HG02678 (cell line): ENCODE data around the gene SMYD3.

Source experiments
- ATAC-seq: cut with Tn5 transposase; IDR thresholded peaks from one replicate; pipeline ENCODE4 v1.9.1; 2021; ENCODE audit warnings: mild to moderate bottlenecking, moderate library complexity; ENCODE audit not compliant: unreplicated experiment

The SMYD3 gene

GRCh38 chr1:245938046-245938435, 569.0 kb downstream of the SMYD3 start:
- ATAC-seq, result no peak

GRCh38 chr1:245937316-245938045, 569.6 kb downstream of the SMYD3 start:
- ATAC-seq, result no peak

DNA sequence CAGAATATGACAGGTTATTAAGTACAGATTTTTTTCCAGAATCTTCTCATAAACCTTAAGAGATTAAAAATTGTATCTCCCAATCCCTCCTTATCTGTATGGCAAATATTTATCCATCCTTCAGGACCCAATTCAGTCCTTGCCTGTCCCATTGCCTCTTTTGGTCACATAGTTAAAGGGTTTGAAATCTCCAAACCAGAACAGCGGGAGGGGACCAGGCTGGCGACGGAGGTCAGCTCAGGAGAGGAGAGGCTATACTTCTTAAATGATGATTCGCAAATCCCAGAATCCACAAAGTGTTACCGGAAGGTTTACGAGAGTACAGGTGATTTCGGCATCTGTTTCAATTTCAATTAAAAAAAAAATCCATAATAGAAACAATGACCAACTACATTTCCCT, 572.7 kb downstream of the SMYD3 start:
- no peak for ATAC-seq

GRCh38 chr1:245933431-245934045, 573.5 kb downstream of the SMYD3 start:
- no peak for ATAC-seq

DNA sequence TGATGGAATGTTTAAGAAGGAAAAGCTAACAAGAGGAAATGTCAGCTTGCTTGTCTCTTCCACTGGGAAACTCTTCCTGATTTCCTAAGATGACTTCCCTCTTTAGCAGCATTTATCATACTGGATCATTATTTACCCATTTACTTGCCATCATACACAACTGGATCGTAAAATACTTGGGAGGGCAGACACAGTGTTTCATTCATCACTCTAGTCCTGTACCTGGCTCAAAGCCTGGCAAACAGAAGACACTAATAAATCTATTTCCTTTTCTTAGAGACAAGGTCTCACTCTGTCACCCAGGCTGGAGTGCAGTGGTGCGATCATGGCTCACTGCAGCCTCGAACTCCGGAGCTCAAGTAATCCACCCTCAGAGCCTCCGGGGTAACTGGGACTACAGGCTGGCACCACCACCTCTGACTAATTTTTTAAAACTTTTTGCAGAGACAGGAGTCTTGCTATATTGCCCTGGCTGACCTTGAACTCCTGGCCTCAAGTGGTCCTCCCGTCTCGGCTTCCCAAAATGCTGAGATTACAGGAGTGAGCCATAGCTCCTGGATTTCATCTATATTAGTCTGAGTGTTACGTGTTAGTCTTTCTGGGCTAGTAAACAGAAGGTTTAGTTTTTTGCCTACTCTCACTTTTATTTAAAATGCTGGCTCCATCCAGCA, 574.6 kb downstream of the SMYD3 start:
- no peak for ATAC-seq

- no peak for ATAC-seq
Measured at GRCh38 chr1:245931450-245931849, 575.6 kb downstream of the SMYD3 start.

DNA sequence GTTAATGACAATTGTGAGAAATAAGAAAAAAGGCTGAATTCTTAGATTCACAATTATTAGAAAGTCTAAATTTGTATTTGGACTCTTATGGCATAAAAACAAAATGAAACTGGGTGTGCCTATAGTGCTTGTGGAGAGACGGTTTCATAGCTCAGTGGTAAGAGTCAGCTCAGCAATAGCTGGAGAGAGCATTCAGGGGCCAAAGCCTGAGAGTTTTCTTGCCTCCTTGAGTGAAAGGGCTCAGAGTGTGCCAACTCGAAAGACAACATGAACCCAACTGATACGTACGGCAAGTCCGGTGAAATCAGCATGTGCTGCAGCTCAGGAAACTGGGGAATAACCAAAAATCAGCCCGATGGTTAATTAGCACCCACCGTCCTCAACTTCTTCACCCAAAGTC, 577.9 kb downstream of the SMYD3 start:
- no peak for ATAC-seq

GRCh38 chr1:245926888-245927287, 580.2 kb downstream of the SMYD3 start:
- no peak for ATAC-seq

DNA sequence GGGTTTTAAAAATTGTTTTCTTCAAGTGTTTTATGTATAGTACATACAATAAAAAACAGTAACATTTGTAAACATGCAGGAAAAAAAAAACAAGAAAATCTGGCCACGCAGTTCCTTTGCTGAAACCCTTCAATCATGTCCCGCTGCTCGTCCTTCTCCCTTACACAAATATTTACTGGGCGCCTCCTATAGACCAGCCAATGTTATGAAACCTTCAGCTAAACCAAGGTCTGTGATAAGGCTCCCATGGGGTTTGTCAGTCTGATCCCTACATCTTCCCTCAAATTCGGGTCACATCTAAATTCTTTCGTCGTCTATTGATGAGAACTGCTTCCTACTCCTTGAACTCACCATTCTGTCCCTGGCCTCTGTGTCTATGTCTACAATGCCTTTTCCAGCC, 583.9 kb downstream of the SMYD3 start:
- no peak for ATAC-seq

DNA sequence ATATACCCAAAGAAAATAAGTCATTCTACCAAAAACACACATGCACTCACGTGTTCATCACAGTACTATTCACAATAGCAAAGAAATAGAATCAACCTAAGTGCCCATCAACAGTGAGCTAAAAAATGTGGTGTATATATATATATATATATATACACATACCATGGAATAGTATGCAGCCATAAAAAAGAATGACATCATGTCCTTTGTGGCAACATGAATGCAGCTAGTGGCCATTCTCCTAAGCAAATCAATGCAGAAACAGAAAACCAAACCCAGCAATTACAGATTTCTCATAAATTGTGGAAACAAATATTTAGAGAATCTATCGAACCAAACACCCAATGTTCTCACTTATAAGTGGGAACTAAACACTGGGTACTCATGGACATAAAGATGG, 585.7 kb downstream of the SMYD3 start:
- no peak for ATAC-seq

GRCh38 chr1:245917403-245917802, 589.7 kb downstream of the SMYD3 start:
- ATAC-seq, result no peak

- ATAC-seq, result no peak
Measured at GRCh38 chr1:245915841-245916240, 591.2 kb downstream of the SMYD3 start.

GRCh38 chr1:245915406-245915805, 591.7 kb downstream of the SMYD3 start:
- no peak for ATAC-seq

GRCh38 chr1:245908543-245908942, 598.5 kb downstream of the SMYD3 start:
- no peak for ATAC-seq

GRCh38 chr1:245906207-245906606, 600.9 kb downstream of the SMYD3 start:
- no peak for ATAC-seq

DNA sequence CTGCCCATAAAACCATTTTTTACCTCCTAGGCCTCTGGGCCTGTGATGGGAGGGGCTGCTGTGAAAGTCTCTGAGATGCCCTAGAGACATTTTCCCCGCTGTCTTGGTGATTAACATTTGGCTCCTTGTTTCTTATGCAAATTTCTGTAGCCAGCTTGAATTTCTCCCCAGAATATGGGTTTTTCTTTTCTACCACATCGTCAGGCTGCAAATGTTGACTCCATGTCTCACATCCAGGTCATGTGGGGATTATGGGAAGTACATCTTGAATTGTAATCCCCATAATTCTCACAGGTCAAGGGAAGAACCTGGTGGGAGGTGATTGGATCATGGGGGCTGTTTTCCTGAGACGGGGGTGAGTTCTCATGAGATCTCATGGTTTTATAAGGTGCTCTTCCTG, 603.2 kb downstream of the SMYD3 start:
- no peak for ATAC-seq

DNA sequence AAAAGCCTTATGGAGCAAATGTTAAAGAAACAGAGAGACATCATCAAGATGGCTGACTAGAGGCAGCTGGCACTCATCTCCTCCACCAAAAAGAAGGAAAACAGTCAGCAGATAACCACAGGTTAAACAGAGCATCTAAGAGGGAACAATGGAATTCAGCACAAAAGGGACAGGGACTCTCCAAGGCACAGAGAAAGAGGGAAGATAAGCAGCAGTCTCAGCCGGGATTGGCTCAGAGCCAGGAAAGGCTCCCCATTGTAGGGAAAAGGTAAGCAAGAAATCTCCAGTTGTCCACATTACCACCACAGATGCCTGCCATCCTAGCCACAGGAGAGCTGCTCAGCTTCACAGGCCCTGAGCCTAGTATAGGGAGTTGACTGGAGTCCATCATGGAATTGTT, 605.5 kb downstream of the SMYD3 start:
- no peak for ATAC-seq

- ATAC-seq, result no peak
Measured at GRCh38 chr1:245901037-245901436, 606.0 kb downstream of the SMYD3 start.

- ATAC-seq, result no peak
Measured at GRCh38 chr1:245898581-245898980, 608.5 kb downstream of the SMYD3 start.

DNA sequence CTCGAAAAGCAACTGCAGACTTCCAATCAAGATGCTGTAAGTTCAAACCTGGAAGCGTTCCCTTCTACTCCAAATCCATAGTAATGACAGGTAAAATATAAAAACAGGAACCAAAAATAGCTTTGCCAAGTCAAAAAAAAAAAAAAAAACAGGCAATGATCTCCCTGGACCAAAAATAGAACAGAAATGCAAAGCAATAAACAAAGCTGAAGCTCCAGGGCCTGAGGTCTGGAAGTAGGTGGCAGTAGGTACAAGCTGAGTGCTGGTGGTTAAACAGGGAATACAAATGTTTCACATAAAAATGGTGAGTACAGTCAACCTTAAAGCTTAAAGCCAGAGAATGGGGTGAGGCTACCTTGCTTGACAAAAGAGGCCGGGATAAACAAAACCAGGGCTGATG, 610.8 kb downstream of the SMYD3 start:
- no peak for ATAC-seq

DNA sequence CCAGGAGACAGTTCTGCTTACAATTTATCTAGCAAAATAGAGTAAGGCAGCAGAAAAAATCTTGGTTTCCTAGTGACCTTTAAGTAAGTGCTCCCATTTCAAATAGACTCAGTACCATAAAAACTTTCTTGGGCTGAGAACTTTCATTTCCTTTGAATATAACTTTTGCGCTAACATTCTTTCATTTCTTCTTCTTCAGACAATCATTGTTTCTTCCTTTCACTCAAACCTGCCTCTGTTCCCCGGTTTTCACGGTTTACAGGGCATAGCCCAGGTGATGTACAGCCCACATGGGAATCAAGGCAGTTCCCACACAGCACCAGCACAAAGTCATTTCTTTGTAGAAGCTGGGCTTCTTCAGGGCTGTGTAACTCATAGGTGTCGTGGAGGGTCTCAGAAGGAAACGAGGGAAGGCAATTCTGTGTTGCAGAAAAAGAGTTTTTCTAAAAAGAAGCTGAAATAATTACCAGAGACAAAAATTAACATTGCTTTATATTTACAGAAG, 611.6 kb downstream of the SMYD3 start:
- ATAC-seq, result no peak

- ATAC-seq, result no peak
Measured at GRCh38 chr1:245894843-245895242, 612.2 kb downstream of the SMYD3 start.
